Endodermal cell (in vitro differentiated cells): ENCODE data around the gene ST7. TPM values are rescaled to one million over a fixed set of nuclear protein-coding genes. Genes with fewer than 3 reads are reported as not detected.

Experiments used
- DNase-seq: peaks from one replicate; pipeline ENCODE4 v3.0.0-alpha.2; 2017
- H3K27ac ChIP-seq: 2 replicates; pipeline ENCODE4 v1.5.1; 2013; ENCODE audit warnings: mild to moderate bottlenecking, low read depth, low read length, moderate library complexity
- H3K27me3 ChIP-seq: 2 replicates; pipeline ENCODE4 v1.6.1; 2013; ENCODE audit warnings: mild to moderate bottlenecking, low read length, moderate library complexity; ENCODE audit not compliant: insufficient read depth, control insufficient read depth, poor library complexity, severe bottlenecking
- H3K36me3 ChIP-seq: 2 replicates; pipeline ENCODE4 v1.7.0; 2013; ENCODE audit warnings: mild to moderate bottlenecking, low read length, moderate library complexity; ENCODE audit not compliant: control insufficient read depth, insufficient read depth
- H3K4me1 ChIP-seq: one replicate; pipeline ENCODE4 v1.7.0; 2013; ENCODE audit warnings: low read length; ENCODE audit not compliant: control insufficient read depth, insufficient read depth
- H3K4me3 ChIP-seq: 2 replicates; pipeline ENCODE4 v1.5.1; 2013; ENCODE audit warnings: mild to moderate bottlenecking, low read length, moderate library complexity
- H3K9ac ChIP-seq: 2 replicates; pipeline ENCODE4 v1.6.1; 2013; ENCODE audit warnings: mild to moderate bottlenecking, low read length, moderate library complexity; ENCODE audit not compliant: poor library complexity, severe bottlenecking; ENCODE audit errors: extremely low read depth
- H3K9me3 ChIP-seq: 2 replicates; pipeline ENCODE4 v1.6.1; 2013; ENCODE audit warnings: mild to moderate bottlenecking, low read length, moderate library complexity; ENCODE audit not compliant: control insufficient read depth
- H3K27ac Mint-ChIP-seq: 2 replicates; pipeline ENCODE4 v1.8.0; 2020; ENCODE audit warnings: mixed read lengths
- H3K27me3 Mint-ChIP-seq: 2 replicates; pipeline ENCODE4 v1.8.0; 2021; ENCODE audit warnings: mild to moderate bottlenecking, mixed read lengths; ENCODE audit not compliant: insufficient read depth
- H3K36me3 Mint-ChIP-seq: 2 replicates; pipeline ENCODE4 v1.8.0; 2020; ENCODE audit warnings: low read depth, mixed read lengths
- H3K4me1 Mint-ChIP-seq: 2 replicates; pipeline ENCODE4 v1.8.0; 2020; ENCODE audit warnings: mixed read lengths
- H3K4me3 Mint-ChIP-seq: 2 replicates; pipeline ENCODE4 v1.8.0; 2020; ENCODE audit warnings: mild to moderate bottlenecking, moderate library complexity, mixed read lengths
- H3K9me3 Mint-ChIP-seq: 2 replicates; pipeline ENCODE4 v1.8.0; 2020; ENCODE audit warnings: mild to moderate bottlenecking, mixed read lengths
- WGBS, 2 experiments: methylation state at CpG; one replicate each; pipeline versions ENCODE4 v1.1.5 to v1.1.7; 2013; ENCODE audit warnings: missing lambda C conversion rate in 2 of 2, mixed read lengths in 1 of 2; ENCODE audit not compliant: insufficient coverage in 1 of 2, insufficient read length in 1 of 2; 5-methylcytosine and 5-hydroxymethylcytosine counted together
- total RNA-seq, 2 donors: library from RNA; stranded (reverse); fragmentation: NEBNext Ultra II Directional in 1 of 2; extraction: Animal tissue kit (Norgen Biotek cat#: 25700) in 1 of 2; gene quantifications; 2 replicates in 1 of 2; 3 replicates in 1 of 2; pipeline ENCODE4 v1.2.1, GENCODE V29; 2021
- TF ChIP-seq, protein P1 (sequence below): fragments of 200-600 bp; sonication (generic); conservative IDR thresholded peaks from 2 replicates; pipeline ENCODE4 v1.5.0; 2021; ENCODE audit warnings: antibody characterized with exemption, mild to moderate bottlenecking

Gene ST7
- total RNA-seq, 2 donors from 2014 or later, result 6.4 to 8.9 TPM

- H3K4me1 Mint-ChIP-seq, result no peaks in the 10 kb centered on the region
- Histone ChIP-seq H3K4me1 (no peaks in the 10 kb centered on the region), H3K27me3 (no peaks in the 10 kb centered on the region), H3K4me3 (no peak overlapping the region), H3K9ac (no peak overlapping the region), H3K27ac (no peak overlapping the region), H3K9me3 (no peaks in the 10 kb centered on the region), H3K36me3 (no peaks in the 10 kb centered on the region)
- DNase-seq, result no peak
- 94 to 100% methylated on average over 2 to 3 of the region's 3 CpGs for WGBS, 2 experiments
- no peaks in the 10 kb centered on the region for H3K36me3 Mint-ChIP-seq
- TF ChIP-seq, protein P1, sequence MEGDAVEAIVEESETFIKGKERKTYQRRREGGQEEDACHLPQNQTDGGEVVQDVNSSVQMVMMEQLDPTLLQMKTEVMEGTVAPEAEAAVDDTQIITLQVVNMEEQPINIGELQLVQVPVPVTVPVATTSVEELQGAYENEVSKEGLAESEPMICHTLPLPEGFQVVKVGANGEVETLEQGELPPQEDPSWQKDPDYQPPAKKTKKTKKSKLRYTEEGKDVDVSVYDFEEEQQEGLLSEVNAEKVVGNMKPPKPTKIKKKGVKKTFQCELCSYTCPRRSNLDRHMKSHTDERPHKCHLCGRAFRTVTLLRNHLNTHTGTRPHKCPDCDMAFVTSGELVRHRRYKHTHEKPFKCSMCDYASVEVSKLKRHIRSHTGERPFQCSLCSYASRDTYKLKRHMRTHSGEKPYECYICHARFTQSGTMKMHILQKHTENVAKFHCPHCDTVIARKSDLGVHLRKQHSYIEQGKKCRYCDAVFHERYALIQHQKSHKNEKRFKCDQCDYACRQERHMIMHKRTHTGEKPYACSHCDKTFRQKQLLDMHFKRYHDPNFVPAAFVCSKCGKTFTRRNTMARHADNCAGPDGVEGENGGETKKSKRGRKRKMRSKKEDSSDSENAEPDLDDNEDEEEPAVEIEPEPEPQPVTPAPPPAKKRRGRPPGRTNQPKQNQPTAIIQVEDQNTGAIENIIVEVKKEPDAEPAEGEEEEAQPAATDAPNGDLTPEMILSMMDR, result no peak
- H3K27me3 Mint-ChIP-seq, result no peaks in the 10 kb centered on the region
- no peak overlapping the region for H3K27ac Mint-ChIP-seq
- H3K4me3 Mint-ChIP-seq, result no peak overlapping the region
- H3K9me3 Mint-ChIP-seq, result no peaks in the 10 kb centered on the region
Measured at GRCh38 chr7:117271566-117271965, 318.3 kb downstream of the ST7 start.

GRCh38 chr7:117272017-117272759 lies 318.9 kb downstream of the ST7 start:
- H3K9me3 Mint-ChIP-seq, result no peaks in the 10 kb centered on the region
- H3K27ac Mint-ChIP-seq, result no peak overlapping the region
- no peaks in the 10 kb centered on the region for H3K27me3 Mint-ChIP-seq
- no peaks in the 10 kb centered on the region for H3K4me1 Mint-ChIP-seq
- H3K4me1 ChIP-seq, result no peaks in the 10 kb centered on the region
- no peak overlapping the region for H3K27ac ChIP-seq
- no peaks in the 10 kb centered on the region for H3K36me3 ChIP-seq
- no peak overlapping the region for H3K9ac ChIP-seq
- H3K4me3 ChIP-seq, result no peak overlapping the region
- H3K4me3 Mint-ChIP-seq, result no peak overlapping the region
- no peaks in the 10 kb centered on the region for H3K9me3 ChIP-seq
- TF ChIP-seq, protein P1, result no peak
- no peaks in the 10 kb centered on the region for H3K36me3 Mint-ChIP-seq
- WGBS, 2 experiments, result 97% methylated on average over 2 of the region's 2 CpGs; no CpG with 5 or more reads in 1 of the 2 experiments
- no peaks in the 10 kb centered on the region for H3K27me3 ChIP-seq
- DNase-seq, result no peak

DNA sequence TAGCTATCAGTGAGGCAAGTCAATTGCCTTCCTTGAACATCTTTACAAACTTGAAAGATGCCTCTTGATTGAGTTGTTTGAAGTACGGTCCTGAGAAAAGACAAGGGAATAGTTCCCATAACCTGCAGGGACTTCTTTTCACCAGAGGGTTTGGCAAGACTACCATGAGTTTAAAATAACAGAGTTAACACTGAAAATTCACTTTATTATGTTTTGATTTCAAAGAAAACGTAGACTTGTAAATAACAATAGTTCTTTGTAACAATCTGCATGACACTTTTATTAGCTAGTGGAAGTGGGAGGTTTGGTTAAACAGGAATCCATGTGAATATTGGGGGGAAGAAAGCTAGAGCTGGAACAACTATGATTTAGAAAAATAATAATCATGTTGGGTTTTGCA lies 320.0 kb downstream of the ST7 start:
- Mint-ChIP-seq H3K9me3 (no peaks in the 10 kb centered on the region), H3K27ac (no peak overlapping the region), H3K36me3 (no peaks in the 10 kb centered on the region), H3K4me1 (no peaks in the 10 kb centered on the region), H3K4me3 (no peak overlapping the region), H3K27me3 (no peaks in the 10 kb centered on the region)
- 72 to 88% methylated on average over 2 of the region's 2 CpGs for whole genome bisulfite sequencing, 2 experiments
- Histone ChIP-seq H3K4me3 (no peak overlapping the region), H3K27me3 (no peaks in the 10 kb centered on the region), H3K27ac (no peak overlapping the region), H3K4me1 (no peaks in the 10 kb centered on the region), H3K9me3 (no peaks in the 10 kb centered on the region), H3K9ac (no peak overlapping the region), H3K36me3 (no peaks in the 10 kb centered on the region)
- TF ChIP-seq, protein P1, result no peak
- no peak for DNase-seq
